HG03378 (cell line): Measurements from ENCODE around the gene RTL3.
A peak's percentile ranks its signal among the peaks of the same experiment; 100 is the strongest.
"Not testable (repeated sequence)": the region's sequence is repeated elsewhere in the genome, so short reads cannot be mapped to it uniquely, and the experiment has no call there.

Experiments used
- ATAC-seq: cut with Tn5 transposase; IDR thresholded peaks from one replicate; pipeline ENCODE4 v1.9.1; 2021; ENCODE audit warnings: mild to moderate bottlenecking, moderate library complexity; ENCODE audit not compliant: unreplicated experiment

Gene RTL3

GRCh38 chrX:78658845-78659744 lies at the start of gene RTL3:
Gene RTL3, minus strand, starts transcription at chrX:78659328. Its CDS starts 908 bp downstream, at chrX:78658420.
- ATAC-seq, result peak; percentile 57

GRCh38 chrX:78708816-78709215 lies 49.7 kb upstream of the RTL3 start:
- ATAC-seq, result no peak

DNA sequence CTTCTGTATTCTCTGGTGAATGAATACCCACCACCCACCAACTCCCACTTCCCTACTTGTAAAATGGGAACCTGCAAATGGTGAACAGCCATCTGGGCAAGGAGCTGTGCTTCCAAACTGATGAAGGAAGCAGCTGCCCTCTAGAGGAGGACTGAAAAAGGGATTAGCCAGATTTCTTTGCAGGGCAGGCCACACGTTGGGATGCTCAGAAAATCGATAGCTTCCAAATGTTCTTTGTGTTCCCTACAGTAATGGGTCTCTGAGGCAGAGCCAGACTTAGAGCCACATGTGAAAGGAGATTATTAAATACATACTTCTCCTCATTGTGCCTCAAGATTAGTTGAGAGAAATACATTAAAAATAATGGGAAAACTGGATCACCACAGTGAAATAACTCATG lies 49.1 kb upstream of the RTL3 start:
- ATAC-seq, result no peak

GRCh38 chrX:78706071-78706470 lies 46.9 kb upstream of the RTL3 start:
- no peak for ATAC-seq

DNA sequence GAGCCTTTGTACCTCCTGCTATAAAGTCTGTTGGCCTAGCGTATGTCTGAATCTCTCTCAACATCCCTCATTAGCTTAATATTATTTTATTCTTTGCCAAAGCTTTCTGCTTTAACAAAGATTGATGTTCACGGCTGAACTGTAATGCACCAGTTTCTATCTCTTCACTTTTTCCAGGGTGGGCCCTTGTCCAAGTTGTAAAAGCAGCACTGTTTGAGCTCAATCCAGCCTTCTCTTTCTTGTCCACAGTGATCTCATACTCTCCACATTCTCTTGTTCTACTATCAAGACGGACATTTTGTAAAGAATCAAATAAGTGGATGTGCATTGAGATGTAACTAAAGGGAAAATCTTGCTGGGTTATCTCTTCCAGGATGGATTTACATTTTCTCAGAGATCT lies 34.4 kb upstream of the RTL3 start:
- ATAC-seq, result no peak

- ATAC-seq, result no peak
Observed at GRCh38 chrX:78693012-78693411, 33.9 kb upstream of the RTL3 start.

DNA sequence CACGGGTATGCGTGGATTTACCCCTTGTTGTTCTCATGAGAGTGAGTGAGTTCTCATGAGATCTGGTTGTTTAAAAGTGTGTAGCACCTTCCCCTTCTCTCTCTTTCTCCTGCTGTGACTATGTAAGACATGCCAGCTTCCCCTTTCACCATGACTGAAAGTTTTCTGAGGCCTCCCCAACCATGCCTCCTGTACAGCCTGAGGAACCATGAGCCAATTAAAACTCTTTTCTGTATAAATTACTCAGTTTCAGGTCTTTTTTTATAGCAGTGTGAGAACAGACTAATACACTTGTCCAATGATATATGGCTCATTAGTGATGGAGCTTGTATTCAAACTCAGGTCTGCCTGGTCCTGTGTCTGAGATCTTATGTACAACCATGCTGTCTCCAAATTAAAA lies 28.5 kb upstream of the RTL3 start:
- ATAC-seq, result peak; percentile 88

GRCh38 chrX:78673246-78673645 lies 14.1 kb upstream of the RTL3 start:
- no peak for ATAC-seq

- no peak for ATAC-seq
Observed at GRCh38 chrX:78665342-78665741, 6.2 kb upstream of the RTL3 start.

DNA sequence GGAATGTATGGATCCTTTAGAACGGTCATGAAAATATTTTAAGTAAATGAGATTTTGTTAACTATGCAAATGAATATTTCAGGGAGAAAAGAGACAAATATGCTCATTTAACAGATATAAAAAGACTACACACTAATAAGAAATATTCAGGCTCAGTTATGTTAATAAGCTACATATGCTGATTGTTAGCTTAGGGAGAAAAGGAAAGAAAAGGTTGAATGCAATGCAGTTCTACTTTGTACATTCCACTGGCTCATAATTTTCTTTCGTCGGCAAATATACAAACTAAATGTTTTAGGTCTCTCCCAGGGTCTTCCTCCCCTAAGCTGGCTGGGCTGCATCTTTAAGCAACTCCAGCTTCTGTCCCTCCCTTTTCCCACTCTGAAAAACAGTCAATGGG lies 2.7 kb upstream of the RTL3 start:
- no peak for ATAC-seq

DNA sequence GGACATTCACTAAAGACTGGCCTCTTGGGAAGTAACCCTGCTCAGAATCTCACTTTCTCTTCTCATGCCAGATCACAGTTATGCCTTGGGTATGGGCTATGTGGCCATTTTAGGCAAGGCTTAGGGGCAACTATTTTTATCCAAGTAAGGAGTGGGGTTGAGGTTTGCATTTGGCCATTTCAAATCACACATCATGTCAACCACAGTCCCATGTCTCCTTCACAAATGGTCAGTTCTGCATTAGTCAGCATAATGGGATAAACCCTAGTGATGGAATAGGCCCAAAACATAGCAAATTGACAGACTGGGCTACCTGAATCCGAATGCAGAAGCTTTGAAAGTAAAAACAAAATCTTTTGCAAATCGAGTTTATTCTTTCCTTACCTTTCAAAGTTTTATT lies 827 bp upstream of the RTL3 start:
- ATAC-seq, result no peak

DNA sequence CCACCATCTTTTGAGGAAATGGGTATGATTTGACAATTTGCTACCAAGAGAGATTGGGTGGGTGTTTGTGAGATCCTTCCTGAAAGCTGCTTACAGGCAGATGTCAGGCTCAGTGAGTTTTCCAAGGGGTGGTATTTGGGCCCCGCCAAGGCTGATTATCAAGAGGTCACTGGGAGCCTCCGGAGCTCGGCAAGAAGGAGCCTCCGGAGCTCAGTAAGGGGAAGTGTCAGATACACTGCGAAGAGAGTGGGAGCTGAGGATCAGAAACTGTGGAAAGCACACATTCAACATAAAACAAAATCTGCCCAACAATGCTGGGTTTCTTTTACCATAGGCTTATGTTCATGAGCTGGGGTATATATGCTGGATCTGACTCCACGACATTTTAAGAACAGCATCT lies 714 bp downstream of the RTL3 start:
- no peak for ATAC-seq

DNA sequence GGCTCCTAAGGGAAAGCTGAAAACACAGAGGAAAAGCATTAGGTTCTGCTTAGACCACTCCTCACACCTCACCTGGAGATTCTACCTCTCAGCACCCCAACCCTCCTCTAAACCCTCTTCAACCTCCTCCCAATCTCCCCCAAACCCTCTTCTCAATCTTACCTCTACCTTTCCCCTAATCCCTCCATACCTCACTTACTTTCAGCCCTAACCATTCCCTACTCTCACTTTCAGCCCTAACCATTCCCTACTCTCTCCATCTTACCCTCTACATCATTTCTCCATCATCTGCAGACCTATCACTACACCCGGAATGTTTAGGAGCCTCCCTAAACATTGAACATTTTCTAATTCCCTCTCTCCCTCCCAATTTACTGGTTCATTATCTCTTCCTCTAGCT lies 3.5 kb downstream of the RTL3 start:
- no peak for ATAC-seq

DNA sequence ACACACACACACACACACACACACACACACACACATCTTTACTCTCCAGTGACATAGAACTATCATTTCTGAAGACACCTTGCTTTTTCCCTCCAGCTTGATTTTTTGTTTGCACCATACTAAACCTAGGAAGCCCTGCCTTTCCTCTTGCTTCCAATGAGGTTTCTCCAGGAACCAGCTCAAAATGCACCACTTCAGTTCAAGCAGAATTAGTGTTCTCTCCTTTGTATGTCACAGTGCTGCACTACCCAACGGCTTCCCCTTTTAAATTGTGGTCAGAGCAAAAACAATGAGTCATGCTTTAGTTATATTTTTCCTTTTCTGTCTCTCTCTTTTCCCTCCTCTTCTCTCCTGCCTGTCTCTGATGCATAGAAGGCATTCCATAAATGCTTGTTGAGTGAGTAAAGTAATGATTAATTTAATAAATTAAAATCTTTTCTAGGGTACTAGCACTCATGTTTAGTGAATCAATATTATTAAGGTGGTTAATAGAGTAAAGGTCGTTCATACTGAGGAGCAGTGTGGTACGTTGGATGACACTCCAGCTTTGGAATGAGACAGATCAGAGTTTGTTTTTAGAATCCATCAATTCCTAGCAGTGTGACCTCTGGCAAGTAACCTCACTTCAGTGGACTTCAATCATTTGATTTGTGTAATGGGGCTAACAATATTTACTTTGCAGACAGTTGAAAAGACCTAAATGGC lies 5.9 kb downstream of the RTL3 start:
- peak; percentile 64 for ATAC-seq

DNA sequence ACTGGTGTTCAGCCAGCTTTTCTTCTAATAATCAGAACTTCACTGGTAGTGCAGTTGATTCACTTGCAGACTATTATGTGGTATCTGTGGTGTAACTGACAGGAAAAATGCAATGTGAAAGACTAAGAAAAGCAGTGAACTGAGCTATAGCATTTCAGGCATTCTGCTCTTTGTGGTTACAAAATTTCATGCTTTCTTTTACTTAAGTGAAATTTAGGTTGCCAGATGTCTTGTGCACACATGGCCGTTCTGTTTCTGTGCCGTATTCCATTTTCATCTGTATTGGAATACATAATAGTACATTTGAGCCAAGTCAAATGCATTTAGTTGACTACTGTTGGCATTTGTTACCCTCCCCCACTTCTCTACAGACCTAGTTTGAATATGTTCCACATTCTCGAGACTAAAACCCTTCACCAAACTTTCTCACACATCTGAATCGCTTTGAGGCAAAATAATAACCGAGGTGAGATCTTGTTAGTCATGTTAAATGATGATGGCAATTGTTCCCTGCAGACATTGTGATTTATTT lies 8.2 kb downstream of the RTL3 start:
- peak; percentile 85 for ATAC-seq

DNA sequence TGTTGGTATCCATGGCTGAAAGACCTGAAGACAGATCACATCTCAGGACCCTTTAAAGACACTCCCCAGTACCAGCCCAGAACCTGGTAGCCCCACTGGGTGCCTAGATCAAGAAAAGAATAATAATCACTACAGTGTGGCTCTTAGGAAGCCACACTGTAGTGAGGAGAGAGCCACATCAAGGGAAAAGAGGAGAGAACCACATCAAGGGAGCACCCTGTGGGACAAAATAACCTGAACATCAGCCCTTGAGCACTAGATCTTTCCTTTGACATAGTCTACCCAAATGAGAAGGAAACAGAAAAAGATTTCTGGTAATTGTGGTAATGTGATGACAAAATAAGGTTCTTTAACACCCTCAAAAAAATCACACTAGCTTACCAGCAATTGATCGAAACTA lies 15.3 kb downstream of the RTL3 start:
- no peak for ATAC-seq

- no peak for ATAC-seq
Observed at GRCh38 chrX:78643096-78643495, 16.0 kb downstream of the RTL3 start.

- ATAC-seq, result not testable (repeated sequence)
Observed at GRCh38 chrX:78636096-78636495, 23.0 kb downstream of the RTL3 start.

- no peak for ATAC-seq
Observed at GRCh38 chrX:78624962-78625909, 33.9 kb downstream of the RTL3 start.

DNA sequence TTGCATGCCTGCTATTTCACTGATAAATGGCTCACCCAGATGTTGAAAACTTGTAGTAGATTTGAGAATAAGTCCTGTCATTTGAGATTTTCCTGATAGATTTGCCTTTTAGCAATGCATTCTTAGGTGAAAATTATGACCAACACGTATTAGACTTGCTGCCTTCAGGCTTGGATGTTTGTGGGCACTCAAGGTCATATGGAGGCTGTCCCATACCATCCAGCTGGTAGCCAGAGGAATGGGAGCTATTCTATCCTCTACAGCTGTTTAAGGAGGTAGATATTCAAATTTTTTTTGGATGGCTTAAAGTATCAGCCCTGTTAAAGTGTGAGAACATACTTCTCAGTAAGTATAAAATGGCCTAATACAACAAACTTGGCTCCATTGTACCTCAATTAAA lies 34.7 kb downstream of the RTL3 start:
- ATAC-seq, result no peak

- no peak for ATAC-seq
Observed at GRCh38 chrX:78622831-78623230, 36.3 kb downstream of the RTL3 start.
